Calu3 (cell line): ENCODE data around the gene RIMBP2. TPM values are rescaled to one million over a fixed set of nuclear protein-coding genes. Genes with fewer than 3 reads are reported as not detected.

Experiments used
- BruUV-seq: library from RNA; stranded (reverse); fragments of 400-500 nt; replicated peaks from 2 replicates; lab custom pipeline; 2021; lab: Mats Ljungman, UMichigan
- CTCF ChIA-PET: fragments of 300-600 bp; sonication (Branson Sonifier 250); formaldehyde crosslinking; loops from one replicate; lab custom pipeline; 2022; ENCODE audit warnings: antibody characterized with exemption; lab: Charles Lee
- DNase-seq: peaks from one replicate; pipeline ENCODE4 v3.0.0; 2022
- H3K27ac Mint-ChIP-seq: one replicate; pipeline ENCODE4 v1.8.0; 2022; ENCODE audit warnings: mixed read lengths; ENCODE audit not compliant: unreplicated experiment
- H3K27me3 Mint-ChIP-seq: one replicate; pipeline ENCODE4 v1.8.0; 2022; ENCODE audit warnings: mixed read lengths; ENCODE audit not compliant: unreplicated experiment
- H3K36me3 Mint-ChIP-seq: one replicate; pipeline ENCODE4 v1.8.0; 2022; ENCODE audit warnings: mild to moderate bottlenecking, moderate library complexity, mixed read lengths; ENCODE audit not compliant: insufficient read depth, unreplicated experiment
- H3K4me1 Mint-ChIP-seq: one replicate; pipeline ENCODE4 v1.8.0; 2022; ENCODE audit warnings: mild to moderate bottlenecking, low read depth, mixed read lengths; ENCODE audit not compliant: unreplicated experiment
- H3K4me3 Mint-ChIP-seq: one replicate; pipeline ENCODE4 v1.8.0; 2022; ENCODE audit warnings: mild to moderate bottlenecking, low read depth, moderate library complexity, mixed read lengths; ENCODE audit not compliant: unreplicated experiment
- H3K9me3 Mint-ChIP-seq: one replicate; pipeline ENCODE4 v1.8.0; 2022; ENCODE audit warnings: low read depth, mixed read lengths; ENCODE audit not compliant: unreplicated experiment
- intact Hi-C: fragments of 100-400 bp; cut with micrococcal nuclease; formaldehyde crosslinking; loops from one replicate; pipeline ENCODE4 v1.10.0; 2022; ENCODE audit not compliant: unreplicated experiment
- total RNA-seq: library from RNA; stranded (reverse); gene quantifications from 2 replicates; pipeline ENCODE4 v1.2.3, GENCODE V29; 2022
- TF ChIP-seq, protein P1 (sequence below): fragments of 200-600 bp; IDR thresholded peaks from one replicate; pipeline ENCODE4 v1.8.0; 2022; ENCODE audit warnings: antibody characterized with exemption; ENCODE audit not compliant: unreplicated experiment

Gene RIMBP2
- total RNA-seq, 1 experiment from 2014 or later: 6.1 TPM

DNA sequence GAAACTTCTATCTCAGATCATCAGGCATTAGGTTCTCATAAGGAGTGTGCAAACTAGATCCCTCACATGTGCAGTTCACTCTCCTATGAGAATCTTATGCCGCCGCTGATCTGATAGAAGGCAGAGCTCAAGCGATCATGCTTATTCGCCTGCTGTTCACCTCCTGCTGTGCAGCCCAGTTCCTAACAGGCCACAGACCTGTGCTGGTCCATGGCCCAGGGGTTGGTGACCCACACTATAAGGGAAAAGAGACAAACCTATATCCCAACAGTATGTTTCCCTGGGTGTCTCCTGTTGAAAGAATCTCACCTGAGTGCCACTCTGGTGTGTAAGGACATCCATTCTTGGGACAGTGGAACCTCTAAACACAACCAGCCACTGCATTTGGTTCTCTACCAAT lies 186.3 kb downstream of the RIMBP2 start:
- Mint-ChIP-seq H3K4me3 (no peak overlapping the region), H3K9me3 (peaks cover 8% of the 10 kb centered on the region), H3K4me1 (no peaks in the 10 kb centered on the region), H3K36me3 (no peaks in the 10 kb centered on the region), H3K27ac (no peak overlapping the region), H3K27me3 (no peaks in the 10 kb centered on the region)
- CTCF ChIA-PET: no interaction called here
- intact Hi-C loops: no loop called here
- TF ChIP-seq, protein P1, sequence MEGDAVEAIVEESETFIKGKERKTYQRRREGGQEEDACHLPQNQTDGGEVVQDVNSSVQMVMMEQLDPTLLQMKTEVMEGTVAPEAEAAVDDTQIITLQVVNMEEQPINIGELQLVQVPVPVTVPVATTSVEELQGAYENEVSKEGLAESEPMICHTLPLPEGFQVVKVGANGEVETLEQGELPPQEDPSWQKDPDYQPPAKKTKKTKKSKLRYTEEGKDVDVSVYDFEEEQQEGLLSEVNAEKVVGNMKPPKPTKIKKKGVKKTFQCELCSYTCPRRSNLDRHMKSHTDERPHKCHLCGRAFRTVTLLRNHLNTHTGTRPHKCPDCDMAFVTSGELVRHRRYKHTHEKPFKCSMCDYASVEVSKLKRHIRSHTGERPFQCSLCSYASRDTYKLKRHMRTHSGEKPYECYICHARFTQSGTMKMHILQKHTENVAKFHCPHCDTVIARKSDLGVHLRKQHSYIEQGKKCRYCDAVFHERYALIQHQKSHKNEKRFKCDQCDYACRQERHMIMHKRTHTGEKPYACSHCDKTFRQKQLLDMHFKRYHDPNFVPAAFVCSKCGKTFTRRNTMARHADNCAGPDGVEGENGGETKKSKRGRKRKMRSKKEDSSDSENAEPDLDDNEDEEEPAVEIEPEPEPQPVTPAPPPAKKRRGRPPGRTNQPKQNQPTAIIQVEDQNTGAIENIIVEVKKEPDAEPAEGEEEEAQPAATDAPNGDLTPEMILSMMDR: no peak
- no peak for DNase-seq
- BruUV-seq: no TSS peak

DNA sequence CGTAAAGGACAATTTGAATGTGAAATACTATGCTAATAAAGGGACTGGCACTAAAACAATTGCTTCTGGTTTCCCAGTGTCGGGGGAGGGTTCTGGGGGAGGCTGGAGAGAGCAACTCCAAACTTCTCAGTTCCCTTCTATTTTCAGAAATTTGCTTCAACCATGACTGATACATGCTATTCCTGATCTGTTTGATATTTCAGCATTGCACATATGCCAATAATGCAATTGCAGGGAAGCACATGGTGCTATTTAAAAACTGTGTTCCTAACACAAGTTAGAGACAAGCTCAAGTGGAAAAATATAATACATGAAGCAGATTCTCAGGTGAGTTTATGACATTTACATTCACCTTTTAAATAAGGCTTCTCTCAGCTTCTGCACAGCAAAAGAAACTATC lies 188.9 kb downstream of the RIMBP2 start:
- H3K4me1 Mint-ChIP-seq: no peaks in the 10 kb centered on the region
- H3K36me3 Mint-ChIP-seq: no peaks in the 10 kb centered on the region
- CTCF ChIA-PET: no interaction called here
- no peak for DNase-seq
- peaks cover 15% of the 10 kb centered on the region for H3K9me3 Mint-ChIP-seq
- H3K27ac Mint-ChIP-seq: no peak overlapping the region
- H3K4me3 Mint-ChIP-seq: no peak overlapping the region
- intact Hi-C loops: no loop called here
- TF ChIP-seq, protein P1: no peak
- no peaks in the 10 kb centered on the region for H3K27me3 Mint-ChIP-seq
- no TSS peak for BruUV-seq

DNA sequence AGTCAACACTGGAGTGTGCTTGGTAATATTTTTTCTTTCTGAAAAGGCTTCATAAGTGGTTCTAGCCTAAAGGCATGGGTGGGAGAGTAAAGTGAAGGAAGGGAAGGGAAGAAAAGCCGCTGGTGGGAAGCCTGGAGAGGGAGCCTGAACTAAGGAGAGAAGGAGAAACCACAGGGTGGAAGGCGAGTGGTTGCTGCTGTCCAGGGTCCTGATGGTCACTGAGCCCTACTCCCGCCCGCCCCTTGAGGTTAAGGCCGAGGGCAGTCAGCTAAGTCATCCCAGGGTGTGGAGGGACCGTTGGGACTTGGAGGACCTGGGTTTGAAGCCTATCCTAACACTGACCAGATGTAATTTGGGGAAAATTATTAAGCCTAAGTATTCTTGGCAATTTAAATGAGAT lies 189.3 kb downstream of the RIMBP2 start:
- H3K36me3 Mint-ChIP-seq: no peaks in the 10 kb centered on the region

DNA sequence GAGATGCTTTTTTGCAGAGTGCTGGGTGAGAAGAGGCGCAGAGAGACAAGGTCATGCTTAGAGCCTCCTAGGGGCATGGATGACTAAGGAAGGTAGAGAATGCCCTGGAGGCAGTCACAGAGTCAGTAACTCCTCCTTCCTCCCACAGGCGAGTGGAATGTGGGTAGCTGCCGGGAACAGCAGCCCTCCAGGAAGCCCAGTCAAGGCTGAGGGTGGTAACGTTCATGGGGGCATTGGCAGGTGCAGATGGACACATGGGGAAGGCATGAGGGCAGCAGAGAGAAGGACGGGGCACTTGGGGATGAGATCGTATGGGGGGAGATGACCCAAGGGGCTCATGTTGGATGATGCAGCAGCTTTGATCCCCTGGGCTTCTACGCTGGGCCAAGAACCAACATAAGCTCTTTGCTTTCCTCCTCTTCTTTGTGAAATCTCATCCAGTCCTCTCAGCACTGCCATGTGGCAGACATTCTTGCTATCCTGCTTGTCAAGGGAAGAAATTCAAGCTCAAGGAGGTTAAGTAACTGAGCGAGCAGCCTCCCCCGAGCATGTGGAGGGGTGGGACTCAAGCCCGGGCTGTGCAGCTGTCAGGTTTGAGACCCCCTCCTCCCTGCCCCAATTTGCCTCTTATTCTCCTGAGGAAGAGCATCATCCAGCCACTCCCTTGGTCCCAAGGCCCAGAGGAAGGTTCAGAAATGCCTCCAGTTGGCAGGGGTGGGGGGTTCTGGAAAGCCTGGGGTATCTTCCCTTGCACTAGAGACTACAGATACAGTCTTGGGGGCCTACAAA lies 190.5 kb downstream of the RIMBP2 start:
- Mint-ChIP-seq H3K9me3 (peaks cover 15% of the 10 kb centered on the region), H3K4me3 (no peak overlapping the region), H3K27ac (no peak overlapping the region), H3K36me3 (no peaks in the 10 kb centered on the region), H3K4me1 (no peaks in the 10 kb centered on the region), H3K27me3 (no peaks in the 10 kb centered on the region)
- no TSS peak for BruUV-seq
- TF ChIP-seq, protein P1: no peak
- intact Hi-C loops: no loop called here
- no peak for DNase-seq
- CTCF ChIA-PET: no interaction called here

More for the DNA sequence above, 189.3 kb downstream of the RIMBP2 start:
- DNase-seq: no peak
- Mint-ChIP-seq H3K27ac (no peak overlapping the region), H3K27me3 (no peaks in the 10 kb centered on the region), H3K4me3 (no peak overlapping the region), H3K4me1 (no peaks in the 10 kb centered on the region), H3K9me3 (peaks cover 15% of the 10 kb centered on the region)
- TF ChIP-seq, protein P1: no peak
- no TSS peak for BruUV-seq
- intact Hi-C loops: no loop called here
- CTCF ChIA-PET: no interaction called here
